Renal cortex interstitium (tissue), 11 donors: Measurements from ENCODE around the gene LMO1. TPM values are rescaled to one million over a fixed set of nuclear protein-coding genes. Genes with fewer than 3 reads are reported as not detected.

ENCODE experiments used
- DNase-seq, 11 donors: peaks; one replicate each; pipeline ENCODE4 v3.0.0-alpha.2; 2013; ENCODE audit warnings: low read depth in 9 of 11, low spot score in 4 of 11; ENCODE audit errors: extremely low read depth in 1 of 11
- polyA plus RNA-seq, 3 donors: library from polyadenylated mRNA; unstranded; fragments of 120-200 nt; gene quantifications; one replicate each; pipeline ENCODE4 v1.2.1, GENCODE V29; 2013; ENCODE audit not compliant: insufficient read length in 3 of 3

Gene LMO1
- polyA plus RNA-seq, 3 donors = 0.25 to 1.2 (median 1.0) TPM

- DNase-seq = no peak
These were observed 29.8 kb downstream of the LMO1 start for GRCh38 chr11:8233691-8234424.

GRCh38 chr11:8232849-8233606 lies 30.6 kb downstream of the LMO1 start:
- DNase-seq = no peak

DNA sequence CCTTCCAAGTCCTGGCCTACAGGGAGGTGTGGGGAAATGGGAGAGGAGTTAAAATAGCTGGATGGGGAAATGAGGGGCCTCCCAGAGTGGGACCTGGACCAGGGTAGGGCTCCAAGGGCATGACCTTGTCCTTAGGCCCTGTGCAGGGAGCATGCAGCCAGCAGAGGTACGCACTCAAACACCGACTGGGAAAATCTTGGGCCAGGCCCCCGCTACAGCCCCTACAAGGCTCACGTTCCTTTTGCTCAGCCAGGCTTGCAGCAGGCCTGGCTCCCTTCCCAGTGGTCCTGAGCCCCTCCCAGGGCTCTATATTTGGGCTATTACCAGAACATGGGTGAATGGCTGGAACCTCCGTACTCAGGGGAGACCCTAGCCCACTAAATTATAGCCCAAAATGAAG lies 31.3 kb downstream of the LMO1 start:
- DNase-seq = no peak

DNA sequence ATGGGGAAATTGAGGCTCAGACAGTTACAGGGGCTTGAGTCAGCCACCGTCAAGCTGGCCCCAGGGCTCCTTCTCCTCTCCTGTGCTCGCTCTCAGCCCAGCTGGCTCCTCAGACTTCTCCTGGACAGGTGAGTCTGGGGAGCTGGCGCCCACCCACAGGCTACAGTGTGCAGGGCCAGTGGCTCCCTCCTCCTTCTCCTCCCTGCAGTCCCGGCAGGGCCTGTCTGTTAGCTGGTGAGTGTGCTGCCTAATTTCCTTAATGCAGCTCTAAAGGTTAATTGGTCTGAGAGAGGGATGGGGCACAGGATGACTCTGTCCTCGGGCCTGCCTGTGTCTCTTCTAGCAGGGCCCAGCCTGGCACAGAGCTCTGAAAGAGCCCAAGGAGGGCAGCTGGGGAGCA lies 31.7 kb downstream of the LMO1 start:
- DNase-seq = no peak

GRCh38 chr11:8230921-8231847 lies 32.5 kb downstream of the LMO1 start:
- DNase-seq = no peak

DNA sequence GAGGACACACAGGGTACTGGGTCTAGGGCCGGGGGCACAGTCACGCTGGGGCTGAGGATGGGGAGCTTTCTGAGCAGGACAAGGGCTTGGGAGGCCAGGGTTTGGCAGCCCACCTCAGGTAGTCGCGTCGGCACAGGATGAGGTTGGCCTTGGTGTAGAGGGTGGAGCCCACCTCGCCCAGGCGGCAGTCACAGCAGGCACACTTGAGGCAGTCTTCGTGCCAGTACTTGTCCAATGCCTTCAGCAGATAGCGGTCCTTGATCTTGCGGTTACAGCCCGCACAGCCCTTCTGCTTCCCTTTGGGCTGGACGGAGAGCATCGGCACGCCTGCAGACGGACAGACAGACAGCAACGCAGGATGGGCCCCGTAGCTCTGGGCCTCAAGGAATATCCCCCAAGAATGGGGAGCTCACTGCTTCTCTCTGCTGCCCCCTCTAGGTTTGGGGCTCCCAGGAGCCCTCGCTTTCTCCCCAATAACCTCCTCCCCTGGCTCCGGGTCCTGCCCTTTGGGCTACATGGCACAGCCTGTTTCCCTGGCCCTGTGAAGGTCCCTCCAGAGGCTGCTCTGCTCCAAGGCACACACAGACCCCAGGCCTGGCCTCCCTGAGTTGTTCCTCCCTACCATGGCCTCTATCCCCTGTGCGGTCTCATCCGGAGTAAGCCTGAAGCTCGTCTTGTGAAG lies 33.4 kb downstream of the LMO1 start:
- DNase-seq = no peak

DNA sequence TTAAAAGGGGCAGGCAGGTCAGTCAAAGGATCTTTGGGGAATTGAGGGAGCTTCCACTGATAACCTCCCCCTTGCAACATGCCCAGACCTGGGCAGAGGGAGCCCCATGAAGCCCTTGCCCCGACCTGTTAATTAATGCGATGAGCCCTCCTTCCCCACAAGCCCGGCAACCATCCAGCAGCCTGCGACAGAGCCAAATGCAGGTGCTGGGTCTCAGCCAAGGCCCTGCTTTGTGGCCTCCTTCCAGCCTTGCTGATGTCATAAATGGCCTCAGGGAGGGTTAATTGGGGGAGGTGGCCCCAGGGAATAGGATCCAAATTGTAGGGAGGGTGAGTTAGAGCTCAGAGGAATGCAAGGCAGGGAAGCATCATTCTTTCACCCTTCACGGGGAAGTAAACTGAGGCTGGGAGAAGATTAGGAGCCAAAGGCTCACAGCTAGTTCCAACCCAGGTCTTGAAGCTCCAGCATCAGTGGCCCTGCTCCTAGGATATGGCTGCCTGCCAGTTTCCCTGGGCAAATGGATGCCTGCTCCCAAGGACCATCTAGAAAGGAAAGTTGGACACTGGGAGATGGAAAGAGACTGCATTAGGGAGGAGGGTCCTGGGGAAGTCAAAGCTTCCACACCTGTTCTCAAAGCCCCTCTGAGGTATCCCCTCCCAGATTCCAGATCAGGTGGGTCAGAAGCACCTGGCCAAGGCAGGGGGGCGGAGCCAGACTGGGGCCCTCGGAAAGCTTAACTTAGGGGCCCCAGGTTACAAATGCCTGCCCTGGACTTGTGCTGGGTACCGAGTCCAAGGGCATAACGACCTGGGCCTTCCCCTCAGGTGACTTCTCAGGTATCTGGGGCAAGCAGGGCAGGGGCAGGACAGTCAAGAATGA lies 34.1 kb downstream of the LMO1 start:
- no peak for DNase-seq

- no peak for DNase-seq
These were observed 35.4 kb downstream of the LMO1 start for GRCh38 chr11:8228231-8228630.

DNA sequence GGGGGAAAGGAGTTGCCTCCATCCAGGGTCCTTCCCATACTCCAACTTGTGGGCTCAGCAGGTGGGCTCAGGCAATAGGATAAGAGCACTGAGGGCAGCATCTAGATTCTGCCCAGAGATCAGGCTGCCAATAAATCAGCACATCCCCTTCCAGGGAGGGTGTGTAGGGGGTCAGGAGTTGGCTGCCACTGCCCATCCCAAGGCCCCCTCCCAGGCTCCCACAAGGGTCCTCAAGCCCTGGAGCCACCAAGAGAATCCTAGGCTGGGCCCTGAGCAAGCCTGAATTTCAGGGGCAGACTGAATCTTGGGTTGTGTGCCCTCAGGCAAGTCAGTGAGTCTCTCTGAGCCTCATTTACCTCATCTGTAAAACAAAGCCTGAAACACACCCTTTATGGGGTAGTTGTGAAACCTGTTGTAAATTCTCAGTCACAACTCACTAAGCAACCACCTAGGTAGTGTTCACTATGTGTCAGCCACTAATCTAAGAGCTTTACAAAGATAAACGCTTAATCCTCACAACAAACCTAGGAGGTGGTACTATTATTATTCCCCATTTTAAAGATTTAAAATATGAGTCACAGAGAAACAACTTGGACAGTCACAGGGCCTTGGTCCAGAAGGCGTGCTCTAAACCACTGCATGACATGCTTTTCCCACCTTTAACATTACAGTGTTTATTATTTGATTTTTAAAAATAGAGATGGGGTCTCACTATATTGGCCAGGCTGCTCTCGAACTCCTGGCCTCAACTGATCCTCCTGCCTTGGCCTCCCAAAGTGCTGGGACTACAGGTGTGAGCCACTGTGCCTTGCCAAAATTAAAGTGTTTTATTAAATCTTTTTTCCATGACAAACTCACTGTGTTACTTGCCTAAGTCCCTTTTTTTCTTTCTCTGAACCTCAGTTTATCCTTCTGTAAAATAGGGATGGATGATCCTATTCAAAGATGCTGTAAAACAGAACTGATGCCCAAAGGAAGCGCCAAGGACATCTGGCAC lies 36.2 kb downstream of the LMO1 start:
- DNase-seq = no peak

GRCh38 chr11:8225589-8226036 lies 38.1 kb downstream of the LMO1 start:
- peak; percentile 31 to 80 (median 59) for DNase-seq

- DNase-seq = no peak
These were observed 39.0 kb downstream of the LMO1 start for GRCh38 chr11:8224711-8225110.

DNA sequence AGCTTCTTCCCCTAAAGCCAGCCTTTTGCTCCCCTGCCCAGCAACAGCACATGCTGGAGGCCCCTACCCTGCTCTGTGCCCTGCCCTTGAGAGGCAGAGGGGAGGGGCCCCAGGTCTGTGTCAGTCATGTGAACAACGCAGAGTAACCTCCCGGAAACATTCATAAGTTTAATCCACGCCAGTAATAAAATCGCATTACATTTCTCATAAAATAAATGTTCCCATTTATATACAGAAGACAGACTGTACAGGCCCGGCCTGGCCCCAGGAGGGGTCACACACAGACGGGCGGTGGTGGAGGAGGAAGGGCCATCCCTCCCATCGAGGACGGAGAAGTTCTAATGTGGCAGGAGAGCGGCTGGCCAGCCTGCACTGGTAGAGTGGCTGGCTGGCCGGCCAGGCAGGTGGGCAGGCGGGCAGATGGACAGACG lies 39.5 kb downstream of the LMO1 start:
- DNase-seq = no peak

DNA sequence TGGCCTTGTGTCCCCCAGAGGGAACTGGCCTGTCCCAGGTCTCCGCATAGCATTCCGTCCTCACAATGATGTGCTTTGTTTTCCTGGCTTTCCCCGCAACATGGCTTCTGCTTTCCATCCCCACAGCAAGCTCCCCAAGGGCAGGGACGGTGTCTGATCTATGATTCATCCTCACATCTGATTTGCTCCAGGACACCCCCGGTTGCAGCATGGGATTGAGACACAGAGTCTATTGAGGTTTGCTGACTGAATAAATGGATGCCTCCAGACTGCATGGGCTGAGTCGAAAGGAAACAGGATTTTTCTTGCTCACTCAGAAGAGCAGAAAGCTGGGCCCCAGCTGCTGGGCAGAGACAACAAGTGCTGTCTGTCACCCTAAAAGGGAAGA lies 40.2 kb downstream of the LMO1 start:
- no peak for DNase-seq

DNA sequence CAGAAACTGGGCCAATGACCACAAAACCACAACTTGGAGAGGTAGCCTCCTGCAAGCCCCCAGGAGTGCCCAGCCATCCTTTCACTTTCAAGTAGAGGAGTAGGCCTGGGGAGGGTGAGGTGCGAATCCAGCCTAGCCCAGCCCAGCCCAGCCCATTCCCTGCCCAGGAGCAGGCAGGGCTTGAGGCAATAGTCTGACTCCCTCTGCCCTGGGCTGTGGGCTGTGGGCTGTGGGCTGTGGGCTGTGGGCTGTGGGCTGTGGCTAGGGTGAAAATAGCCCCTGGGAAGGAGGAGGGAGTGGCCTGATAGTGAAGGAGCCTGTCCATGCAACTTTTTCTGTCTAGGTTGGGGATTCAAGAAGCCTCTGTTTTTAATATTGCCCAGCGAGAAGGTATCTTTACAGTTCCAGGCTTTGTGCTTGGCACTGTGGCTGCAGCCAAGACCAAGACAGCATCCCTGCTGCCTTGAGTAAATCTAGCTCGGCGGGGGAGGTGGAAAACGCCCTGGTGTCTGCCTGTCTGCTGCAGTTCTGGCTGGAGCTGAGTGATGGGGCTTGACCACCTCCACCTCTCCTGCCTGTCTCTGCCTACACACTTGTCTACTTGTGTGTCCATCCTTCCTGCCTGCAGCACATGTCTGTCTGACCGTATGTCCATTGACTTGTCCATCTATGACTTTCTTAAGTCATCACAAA lies 40.7 kb downstream of the LMO1 start:
- no peak for DNase-seq

DNA sequence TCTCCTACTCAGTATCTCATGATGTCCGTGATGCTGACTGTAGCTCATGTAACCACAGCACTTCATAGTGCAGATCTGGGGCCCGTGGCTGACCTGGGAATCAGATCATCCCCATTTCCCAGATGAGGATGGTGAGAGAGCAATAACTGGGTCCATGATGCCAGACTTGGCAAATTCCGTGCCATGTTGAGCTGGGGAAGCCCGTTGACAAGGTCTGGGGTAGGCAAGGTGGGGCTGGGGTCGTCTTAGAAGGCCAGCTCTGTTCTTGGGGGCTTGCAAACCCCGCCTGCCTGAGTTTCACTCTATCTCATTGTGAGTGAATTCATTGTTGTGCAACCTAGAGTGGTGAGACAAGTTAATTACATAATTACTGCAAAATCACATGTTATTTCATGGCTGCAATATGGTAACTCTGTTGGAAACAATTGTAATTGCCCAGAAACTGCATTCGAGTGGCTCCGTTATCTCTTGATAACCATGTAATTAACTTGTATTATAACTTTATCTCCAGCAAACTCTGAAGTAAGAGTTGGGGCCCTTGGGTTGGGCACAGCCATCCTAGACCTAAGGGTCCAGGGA lies 41.7 kb downstream of the LMO1 start:
- DNase-seq = no peak
